ENCODE data around the gene ZNF217.

Gene ZNF217

GRCh38 chr20:53582574-53583351 lies 10.9 kb downstream of the ZNF217 start:
- no peaks in the 10 kb centered on the region for H3K9me3 ChIP-seq (ENCODE audit: insufficient read depth, low read length)
- no peak overlapping the region for H3K4me2 ChIP-seq (ENCODE audit: low read length)
- H3K27me3 ChIP-seq (ENCODE audit: low read depth, low read length) = no peaks in the 10 kb centered on the region
- H4K20me1 ChIP-seq (ENCODE audit: insufficient read depth, low read length) = peaks cover 81% of the 10 kb centered on the region
- H3K27ac ChIP-seq (ENCODE audit: low read length) = no peak overlapping the region
- peaks cover 99% of the 10 kb centered on the region for H3K79me2 ChIP-seq (ENCODE audit: low read length)
- H3K4me3 ChIP-seq (ENCODE audit: low read length) = no peak overlapping the region
- no peak overlapping the region for H2AFZ ChIP-seq (ENCODE audit: low read depth, low read length)
- peaks cover 81% of the 10 kb centered on the region for H3K4me1 ChIP-seq (ENCODE audit: low read length)
- peaks cover 46% of the 10 kb centered on the region for H3K36me3 ChIP-seq (replicated peaks; ENCODE audit: low read depth, low read length)
- no peak overlapping the region for H3K9ac ChIP-seq (ENCODE audit: low read length)
- TF ChIP-seq CTCF (IDR thresholded peaks at IDR 0.05; ENCODE audit: low read depth, low read length) = no peak
- TF ChIP-seq EZH2phosphoT487 (IDR thresholded peaks at IDR 0.05; ENCODE audit: low read depth) = no peak

GRCh38 chr20:53582251-53582570 lies 11.4 kb downstream of the ZNF217 start:
- Histone ChIP-seq H3K79me2 (ENCODE audit: low read length) (peaks cover 100% of the 10 kb centered on the region), H3K4me2 (ENCODE audit: low read length) (no peak overlapping the region), H3K9ac (ENCODE audit: low read length) (no peak overlapping the region), H3K4me1 (ENCODE audit: low read length) (peaks cover 79% of the 10 kb centered on the region), H3K27ac (ENCODE audit: low read length) (no peak overlapping the region), H2AFZ (ENCODE audit: low read depth, low read length) (no peak overlapping the region), H3K27me3 (ENCODE audit: low read depth, low read length) (no peaks in the 10 kb centered on the region), H3K4me3 (ENCODE audit: low read length) (no peak overlapping the region), H3K9me3 (ENCODE audit: insufficient read depth, low read length) (no peaks in the 10 kb centered on the region), H4K20me1 (ENCODE audit: insufficient read depth, low read length) (peaks cover 86% of the 10 kb centered on the region), H3K36me3 (replicated peaks; ENCODE audit: low read depth, low read length) (peaks cover 51% of the 10 kb centered on the region)
- TF ChIP-seq EZH2phosphoT487 (IDR thresholded peaks at IDR 0.05; ENCODE audit: low read depth) = no peak
- TF ChIP-seq CTCF (IDR thresholded peaks at IDR 0.05; ENCODE audit: low read depth, low read length) = no peak

- Histone ChIP-seq H3K36me3 (replicated peaks; ENCODE audit: low read depth, low read length) (peaks cover 56% of the 10 kb centered on the region), H3K4me3 (ENCODE audit: low read length) (no peak overlapping the region), H3K27me3 (ENCODE audit: low read depth, low read length) (no peaks in the 10 kb centered on the region), H3K4me1 (ENCODE audit: low read length) (peaks cover 73% of the 10 kb centered on the region), H4K20me1 (ENCODE audit: insufficient read depth, low read length) (peaks cover 86% of the 10 kb centered on the region), H3K9me3 (ENCODE audit: insufficient read depth, low read length) (no peaks in the 10 kb centered on the region), H3K9ac (ENCODE audit: low read length) (no peak overlapping the region), H3K27ac (ENCODE audit: low read length) (no peak overlapping the region), H2AFZ (ENCODE audit: low read depth, low read length) (no peak overlapping the region), H3K79me2 (ENCODE audit: low read length) (peaks cover 100% of the 10 kb centered on the region), H3K4me2 (ENCODE audit: low read length) (no peak overlapping the region)
- TF ChIP-seq CTCF (IDR thresholded peaks at IDR 0.05; ENCODE audit: low read depth, low read length) (no peak), EZH2phosphoT487 (IDR thresholded peaks at IDR 0.05; ENCODE audit: low read depth) (no peak)
Observed at GRCh38 chr20:53581444-53582250, 12.0 kb downstream of the ZNF217 start.

All from OCI-LY3 (cell line).